GM23338 (cell line): ENCODE results near the gene LRRC10B. TPM values are rescaled to one million over a fixed set of nuclear protein-coding genes. Genes with fewer than 3 reads are reported as not detected.

Experiments used
- ATAC-seq: fragments of 200-7000 bp; cut with Tn5 transposase; 3 replicates; pipeline ENCODE4 v1.9.1; 2020
- DNase-seq: peaks from one replicate; pipeline ENCODE4 v3.0.0-alpha.2; 2015; ENCODE audit warnings: low spot score
- H2AFZ ChIP-seq: fragments of 200-600 bp; sonication (generic); 2 replicates; pipeline ENCODE4 v1.8.0; 2016; ENCODE audit warnings: antibody characterized with exemption, mild to moderate bottlenecking, moderate library complexity
- H3F3A ChIP-seq: fragments of 200-600 bp; sonication (generic); replicated peaks from 2 replicates; pipeline ENCODE4 v1.8.0; 2017; ENCODE audit warnings: antibody characterized with exemption, mixed run types, low read depth
- H3K27ac ChIP-seq: fragments of 200-600 bp; sonication (generic); 2 replicates; pipeline ENCODE4 v1.6.1; 2016; ENCODE audit warnings: low read depth
- H3K27me3 ChIP-seq: fragments of 200-600 bp; sonication (generic); 2 replicates; pipeline ENCODE4 v1.8.0; 2016; ENCODE audit warnings: mild to moderate bottlenecking, mixed run types, moderate library complexity; ENCODE audit not compliant: insufficient read depth
- H3K36me3 ChIP-seq: fragments of 200-600 bp; sonication (generic); 2 replicates; pipeline ENCODE4 v1.8.0; 2016; ENCODE audit warnings: mild to moderate bottlenecking; ENCODE audit not compliant: insufficient read depth
- H3K4me1 ChIP-seq: fragments of 200-600 bp; sonication (generic); 2 replicates; pipeline ENCODE4 v1.8.0; 2016; ENCODE audit warnings: mild to moderate bottlenecking, moderate library complexity; ENCODE audit not compliant: insufficient read depth
- H3K4me2 ChIP-seq: fragments of 200-600 bp; sonication (generic); 2 replicates; pipeline ENCODE4 v1.7.1; 2017; ENCODE audit warnings: mixed run types
- H3K4me3 ChIP-seq: fragments of 200-600 bp; sonication (generic); 2 replicates; pipeline ENCODE4 v1.6.1; 2016; ENCODE audit warnings: mixed run types
- H3K79me2 ChIP-seq: fragments of 200-600 bp; sonication (generic); replicated peaks from 2 replicates; pipeline ENCODE4 v1.8.0; 2017; ENCODE audit warnings: mild to moderate bottlenecking; ENCODE audit not compliant: insufficient read depth
- H3K9me2 ChIP-seq: fragments of 200-600 bp; sonication (generic); 2 replicates; pipeline ENCODE4 v1.8.0; 2017; ENCODE audit not compliant: insufficient read depth
- H4K20me1 ChIP-seq: fragments of 200-600 bp; sonication (generic); replicated peaks from 2 replicates; pipeline ENCODE4 v1.8.0; 2017; ENCODE audit warnings: mild to moderate bottlenecking; ENCODE audit not compliant: insufficient read depth
- H3K27ac Mint-ChIP-seq: 2 replicates; pipeline ENCODE4 v1.8.0; 2020; ENCODE audit warnings: inconsistent platforms, mild to moderate bottlenecking, moderate library complexity, mixed read lengths
- H3K27me3 Mint-ChIP-seq: 3 replicates; pipeline ENCODE4 v1.8.0; 2022; ENCODE audit warnings: low read depth, mild to moderate bottlenecking, moderate library complexity, mixed read lengths, inconsistent platforms; ENCODE audit not compliant: insufficient read depth, poor library complexity
- H3K36me3 Mint-ChIP-seq: 3 replicates; pipeline ENCODE4 v1.8.0; 2021; ENCODE audit warnings: low read depth, mild to moderate bottlenecking, inconsistent platforms, moderate library complexity, mixed read lengths
- H3K4me1 Mint-ChIP-seq: 3 replicates; pipeline ENCODE4 v1.8.0; 2020; ENCODE audit warnings: mild to moderate bottlenecking, inconsistent platforms, mixed read lengths
- H3K4me3 Mint-ChIP-seq: 3 replicates; pipeline ENCODE4 v1.8.0; 2021; ENCODE audit warnings: moderate library complexity, mild to moderate bottlenecking, inconsistent platforms, mixed read lengths
- H3K9me3 Mint-ChIP-seq: 3 replicates; pipeline ENCODE4 v1.8.0; 2020; ENCODE audit warnings: moderate library complexity, mild to moderate bottlenecking, inconsistent platforms, mixed read lengths
- CREB1 ChIP-seq: fragments of 250-450 bp; sonication (Bioruptor Pico); IDR thresholded peaks from 2 replicates; pipeline ENCODE4 v1.5.0; 2020; ENCODE audit warnings: low read depth, mild to moderate bottlenecking, moderate library complexity
- EZH2 ChIP-seq: fragments of 200-600 bp; sonication (generic); IDR thresholded peaks from one replicate; pipeline ENCODE4 v1.8.0; 2017; ENCODE audit warnings: antibody characterized with exemption, mild to moderate bottlenecking, low read depth; ENCODE audit not compliant: unreplicated experiment
- EZH2phosphoT487 ChIP-seq: fragments of 200-600 bp; sonication (generic); IDR thresholded peaks from one replicate; pipeline ENCODE4 v1.8.1; 2018; ENCODE audit warnings: antibody characterized with exemption; ENCODE audit not compliant: unreplicated experiment
- JUNB ChIP-seq: IDR thresholded peaks from one replicate; pipeline ENCODE4 v1.6.1; 2016; ENCODE audit warnings: antibody characterized with exemption; ENCODE audit not compliant: unreplicated experiment
- NANOG ChIP-seq: IDR thresholded peaks from 2 replicates; pipeline ENCODE4 v1.6.1; 2016; ENCODE audit warnings: antibody characterized with exemption, borderline replicate concordance
- POLR2AphosphoS5 ChIP-seq: IDR thresholded peaks from 2 replicates; pipeline ENCODE4 v1.6.1; 2016; ENCODE audit warnings: antibody characterized with exemption, low read depth
- REST ChIP-seq: IDR thresholded peaks from one replicate; pipeline ENCODE4 v1.6.1; 2018; ENCODE audit warnings: antibody characterized with exemption; ENCODE audit not compliant: unreplicated experiment
- STAT1 ChIP-seq: IDR thresholded peaks from one replicate; pipeline ENCODE4 v1.6.1; 2016; ENCODE audit warnings: antibody characterized with exemption; ENCODE audit not compliant: unreplicated experiment
- ZNF114 ChIP-seq: fragments of 250-450 bp; sonication (Bioruptor Pico); IDR thresholded peaks from 2 replicates; pipeline ENCODE4 v1.5.0; 2020; ENCODE audit warnings: mild to moderate bottlenecking, moderate library complexity
- ZNF331 ChIP-seq: fragments of 250-450 bp; sonication (Bioruptor Pico); IDR thresholded peaks from 2 replicates; pipeline ENCODE4 v1.5.0; 2020; ENCODE audit warnings: low read depth, mild to moderate bottlenecking, moderate library complexity
- polyA plus RNA-seq: library from polyadenylated mRNA; unstranded; fragments of >200 nt; fragmentation: Nextera tagmentation; extraction: Ambion mirVana; gene quantifications from 2 replicates; pipeline ENCODE4 v1.2.1, GENCODE V29; 2016
- total RNA-seq: library from RNA; depleted of rRNA; stranded (reverse); fragments of >200 nt; shearing (Covaris generic); gene quantifications from 2 replicates; pipeline ENCODE4 v1.2.3, GENCODE V29; 2014
- TF ChIP-seq, protein P1 (sequence below), 2 experiments: fragments of 200-600 bp in 1 of 2; sonication (generic) in 1 of 2; conservative IDR thresholded peaks; 2 replicates each; pipeline versions ENCODE4 v1.5.1 to v1.6.1; 2016 to 2017; ENCODE audit warnings: antibody characterized with exemption in 2 of 2, low read depth in 2 of 2, mild to moderate bottlenecking in 2 of 2, moderate library complexity in 1 of 2
- TF ChIP-seq, protein P2 (sequence below): IDR thresholded peaks from 2 replicates; pipeline ENCODE4 v1.6.1; 2016; ENCODE audit warnings: antibody characterized with exemption
- TF ChIP-seq, protein P3 (sequence below): fragments of 250-450 bp; sonication (Bioruptor Pico); IDR thresholded peaks from 2 replicates; pipeline ENCODE4 v1.5.0; 2020; ENCODE audit warnings: mild to moderate bottlenecking, moderate library complexity

LRRC10B gene
- total and polyA plus RNA-seq, 2 experiments from 2014 or later: 0.47 to 1.6 TPM

DNA sequence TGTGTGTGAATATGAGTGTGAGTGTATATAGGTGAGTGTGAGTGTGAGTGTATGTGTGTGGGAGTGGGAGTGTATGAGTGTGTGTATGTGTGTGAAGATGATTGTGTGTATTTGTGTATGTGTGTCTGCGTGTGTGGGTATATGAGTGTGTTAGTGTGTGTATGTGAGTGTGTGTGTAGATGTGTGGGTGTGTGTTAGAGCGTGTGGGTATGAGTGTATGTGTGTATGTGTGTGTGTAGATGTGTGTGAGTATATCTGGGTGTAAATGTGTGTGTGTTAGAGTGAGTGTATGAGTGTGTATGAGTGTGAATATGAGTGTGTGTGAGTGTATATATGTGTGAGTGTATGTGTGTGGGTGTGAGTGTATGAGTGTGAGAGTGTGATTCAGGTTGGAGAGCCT is 11.1 kb upstream of the LRRC10B start:
- TF ChIP-seq REST (no peak), JUNB (no peak), CREB1 (CRISPR knock-in tag) (no peak), POLR2AphosphoS5 (no peak), EZH2 (no peak), ZNF331 (CRISPR knock-in tag) (no peak), STAT1 (no peak), NANOG (no peak), ZNF114 (CRISPR knock-in tag) (no peak), EZH2phosphoT487 (no peak)
- TF ChIP-seq, protein P1, sequence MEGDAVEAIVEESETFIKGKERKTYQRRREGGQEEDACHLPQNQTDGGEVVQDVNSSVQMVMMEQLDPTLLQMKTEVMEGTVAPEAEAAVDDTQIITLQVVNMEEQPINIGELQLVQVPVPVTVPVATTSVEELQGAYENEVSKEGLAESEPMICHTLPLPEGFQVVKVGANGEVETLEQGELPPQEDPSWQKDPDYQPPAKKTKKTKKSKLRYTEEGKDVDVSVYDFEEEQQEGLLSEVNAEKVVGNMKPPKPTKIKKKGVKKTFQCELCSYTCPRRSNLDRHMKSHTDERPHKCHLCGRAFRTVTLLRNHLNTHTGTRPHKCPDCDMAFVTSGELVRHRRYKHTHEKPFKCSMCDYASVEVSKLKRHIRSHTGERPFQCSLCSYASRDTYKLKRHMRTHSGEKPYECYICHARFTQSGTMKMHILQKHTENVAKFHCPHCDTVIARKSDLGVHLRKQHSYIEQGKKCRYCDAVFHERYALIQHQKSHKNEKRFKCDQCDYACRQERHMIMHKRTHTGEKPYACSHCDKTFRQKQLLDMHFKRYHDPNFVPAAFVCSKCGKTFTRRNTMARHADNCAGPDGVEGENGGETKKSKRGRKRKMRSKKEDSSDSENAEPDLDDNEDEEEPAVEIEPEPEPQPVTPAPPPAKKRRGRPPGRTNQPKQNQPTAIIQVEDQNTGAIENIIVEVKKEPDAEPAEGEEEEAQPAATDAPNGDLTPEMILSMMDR (conservative IDR thresholded peaks at IDR 0.05; ENCODE audit: low read depth in 2 of 2): no peak
- TF ChIP-seq, protein P2, sequence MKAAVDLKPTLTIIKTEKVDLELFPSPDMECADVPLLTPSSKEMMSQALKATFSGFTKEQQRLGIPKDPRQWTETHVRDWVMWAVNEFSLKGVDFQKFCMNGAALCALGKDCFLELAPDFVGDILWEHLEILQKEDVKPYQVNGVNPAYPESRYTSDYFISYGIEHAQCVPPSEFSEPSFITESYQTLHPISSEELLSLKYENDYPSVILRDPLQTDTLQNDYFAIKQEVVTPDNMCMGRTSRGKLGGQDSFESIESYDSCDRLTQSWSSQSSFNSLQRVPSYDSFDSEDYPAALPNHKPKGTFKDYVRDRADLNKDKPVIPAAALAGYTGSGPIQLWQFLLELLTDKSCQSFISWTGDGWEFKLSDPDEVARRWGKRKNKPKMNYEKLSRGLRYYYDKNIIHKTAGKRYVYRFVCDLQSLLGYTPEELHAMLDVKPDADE: no peak
- TF ChIP-seq, protein P3, sequence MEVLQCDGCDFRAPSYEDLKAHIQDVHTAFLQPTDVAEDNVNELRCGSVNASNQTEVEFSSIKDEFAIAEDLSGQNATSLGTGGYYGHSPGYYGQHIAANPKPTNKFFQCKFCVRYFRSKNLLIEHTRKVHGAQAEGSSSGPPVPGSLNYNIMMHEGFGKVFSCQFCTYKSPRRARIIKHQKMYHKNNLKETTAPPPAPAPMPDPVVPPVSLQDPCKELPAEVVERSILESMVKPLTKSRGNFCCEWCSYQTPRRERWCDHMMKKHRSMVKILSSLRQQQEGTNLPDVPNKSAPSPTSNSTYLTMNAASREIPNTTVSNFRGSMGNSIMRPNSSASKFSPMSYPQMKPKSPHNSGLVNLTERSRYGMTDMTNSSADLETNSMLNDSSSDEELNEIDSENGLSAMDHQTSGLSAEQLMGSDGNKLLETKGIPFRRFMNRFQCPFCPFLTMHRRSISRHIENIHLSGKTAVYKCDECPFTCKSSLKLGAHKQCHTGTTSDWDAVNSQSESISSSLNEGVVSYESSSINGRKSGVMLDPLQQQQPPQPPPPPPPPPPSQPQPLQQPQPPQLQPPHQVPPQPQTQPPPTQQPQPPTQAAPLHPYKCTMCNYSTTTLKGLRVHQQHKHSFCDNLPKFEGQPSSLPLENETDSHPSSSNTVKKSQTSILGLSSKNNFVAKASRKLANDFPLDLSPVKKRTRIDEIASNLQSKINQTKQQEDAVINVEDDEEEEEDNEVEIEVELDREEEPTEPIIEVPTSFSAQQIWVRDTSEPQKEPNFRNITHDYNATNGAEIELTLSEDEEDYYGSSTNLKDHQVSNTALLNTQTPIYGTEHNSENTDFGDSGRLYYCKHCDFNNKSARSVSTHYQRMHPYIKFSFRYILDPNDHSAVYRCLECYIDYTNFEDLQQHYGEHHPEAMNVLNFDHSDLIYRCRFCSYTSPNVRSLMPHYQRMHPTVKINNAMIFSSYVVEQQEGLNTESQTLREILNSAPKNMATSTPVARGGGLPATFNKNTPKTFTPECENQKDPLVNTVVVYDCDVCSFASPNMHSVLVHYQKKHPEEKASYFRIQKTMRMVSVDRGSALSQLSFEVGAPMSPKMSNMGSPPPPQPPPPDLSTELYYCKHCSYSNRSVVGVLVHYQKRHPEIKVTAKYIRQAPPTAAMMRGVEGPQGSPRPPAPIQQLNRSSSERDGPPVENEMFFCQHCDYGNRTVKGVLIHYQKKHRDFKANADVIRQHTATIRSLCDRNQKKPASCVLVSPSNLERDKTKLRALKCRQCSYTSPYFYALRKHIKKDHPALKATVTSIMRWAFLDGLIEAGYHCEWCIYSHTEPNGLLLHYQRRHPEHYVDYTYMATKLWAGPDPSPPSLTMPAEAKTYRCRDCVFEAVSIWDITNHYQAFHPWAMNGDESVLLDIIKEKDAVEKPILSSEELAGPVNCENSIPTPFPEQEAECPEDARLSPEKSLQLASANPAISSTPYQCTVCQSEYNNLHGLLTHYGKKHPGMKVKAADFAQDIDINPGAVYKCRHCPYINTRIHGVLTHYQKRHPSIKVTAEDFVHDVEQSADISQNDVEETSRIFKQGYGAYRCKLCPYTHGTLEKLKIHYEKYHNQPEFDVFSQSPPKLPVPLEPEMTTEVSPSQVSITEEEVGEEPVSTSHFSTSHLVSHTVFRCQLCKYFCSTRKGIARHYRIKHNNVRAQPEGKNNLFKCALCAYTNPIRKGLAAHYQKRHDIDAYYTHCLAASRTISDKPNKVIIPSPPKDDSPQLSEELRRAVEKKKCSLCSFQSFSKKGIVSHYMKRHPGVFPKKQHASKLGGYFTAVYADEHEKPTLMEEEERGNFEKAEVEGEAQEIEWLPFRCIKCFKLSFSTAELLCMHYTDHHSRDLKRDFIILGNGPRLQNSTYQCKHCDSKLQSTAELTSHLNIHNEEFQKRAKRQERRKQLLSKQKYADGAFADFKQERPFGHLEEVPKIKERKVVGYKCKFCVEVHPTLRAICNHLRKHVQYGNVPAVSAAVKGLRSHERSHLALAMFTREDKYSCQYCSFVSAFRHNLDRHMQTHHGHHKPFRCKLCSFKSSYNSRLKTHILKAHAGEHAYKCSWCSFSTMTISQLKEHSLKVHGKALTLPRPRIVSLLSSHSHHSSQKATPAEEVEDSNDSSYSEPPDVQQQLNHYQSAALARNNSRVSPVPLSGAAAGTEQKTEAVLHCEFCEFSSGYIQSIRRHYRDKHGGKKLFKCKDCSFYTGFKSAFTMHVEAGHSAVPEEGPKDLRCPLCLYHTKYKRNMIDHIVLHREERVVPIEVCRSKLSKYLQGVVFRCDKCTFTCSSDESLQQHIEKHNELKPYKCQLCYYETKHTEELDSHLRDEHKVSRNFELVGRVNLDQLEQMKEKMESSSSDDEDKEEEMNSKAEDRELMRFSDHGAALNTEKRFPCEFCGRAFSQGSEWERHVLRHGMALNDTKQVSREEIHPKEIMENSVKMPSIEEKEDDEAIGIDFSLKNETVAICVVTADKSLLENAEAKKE (CRISPR knock-in tag): no peak
- H3F3A ChIP-seq: peaks cover 10% of the 10 kb centered on the region; the same call in 1 of the 2 replicates
- no peak overlapping the region for H3K4me3 ChIP-seq
- H3K36me3 ChIP-seq: no peaks in the 10 kb centered on the region; the same call in 1 of the 2 replicates
- Mint-ChIP-seq H3K4me1 (peaks cover 24% of the 10 kb centered on the region), H3K27me3 (peaks cover 6% of the 10 kb centered on the region), H3K4me3 (no peak overlapping the region), H3K27ac (no peak overlapping the region), H3K36me3 (no peaks in the 10 kb centered on the region), H3K9me3 (no peaks in the 10 kb centered on the region)
- no peak for ATAC-seq
- peaks cover 8% of the 10 kb centered on the region; the same call in 1 of the 2 replicates for H3K27me3 ChIP-seq
- H3K79me2 ChIP-seq: no peaks in the 10 kb centered on the region
- no peak overlapping the region for H3K27ac ChIP-seq
- no peak overlapping the region for H3K4me2 ChIP-seq
- peaks cover 20% of the 10 kb centered on the region; the same call in 1 of the 2 replicates for H3K4me1 ChIP-seq
- no peaks in the 10 kb centered on the region for H4K20me1 ChIP-seq
- H2AFZ ChIP-seq: no peak overlapping the region
- DNase-seq: no peak
- no peaks in the 10 kb centered on the region for H3K9me2 ChIP-seq
